HUES6 (cell line): ENCODE measurements around the gene NEGR1.

Source experiments
- H3K27ac ChIP-seq: 2 replicates; pipeline ENCODE4 v1.7.0; 2013; ENCODE audit warnings: low read depth, mild to moderate bottlenecking, low read length, inconsistent platforms
- H3K27me3 ChIP-seq: 2 replicates; pipeline ENCODE4 v1.6.1; 2013; ENCODE audit warnings: low read length; ENCODE audit not compliant: control insufficient read depth, insufficient read depth
- H3K36me3 ChIP-seq: 2 replicates; pipeline ENCODE4 v1.6.1; 2013; ENCODE audit warnings: low read length; ENCODE audit not compliant: control insufficient read depth, insufficient read depth
- H3K4me1 ChIP-seq: 2 replicates; pipeline ENCODE4 v1.6.1; 2013; ENCODE audit warnings: low read length; ENCODE audit not compliant: control insufficient read depth, insufficient read depth
- H3K4me3 ChIP-seq: 2 replicates; pipeline ENCODE4 v1.5.1; 2013; ENCODE audit warnings: low read depth, low read length
- H3K9ac ChIP-seq: one replicate; pipeline ENCODE4 v1.6.1; 2013; ENCODE audit warnings: mild to moderate bottlenecking, low read length
- H3K9me3 ChIP-seq: 2 replicates; pipeline ENCODE4 v1.6.1; 2013; ENCODE audit warnings: low read depth, low read length; ENCODE audit not compliant: control insufficient read depth, insufficient read depth

NEGR1 gene

DNA sequence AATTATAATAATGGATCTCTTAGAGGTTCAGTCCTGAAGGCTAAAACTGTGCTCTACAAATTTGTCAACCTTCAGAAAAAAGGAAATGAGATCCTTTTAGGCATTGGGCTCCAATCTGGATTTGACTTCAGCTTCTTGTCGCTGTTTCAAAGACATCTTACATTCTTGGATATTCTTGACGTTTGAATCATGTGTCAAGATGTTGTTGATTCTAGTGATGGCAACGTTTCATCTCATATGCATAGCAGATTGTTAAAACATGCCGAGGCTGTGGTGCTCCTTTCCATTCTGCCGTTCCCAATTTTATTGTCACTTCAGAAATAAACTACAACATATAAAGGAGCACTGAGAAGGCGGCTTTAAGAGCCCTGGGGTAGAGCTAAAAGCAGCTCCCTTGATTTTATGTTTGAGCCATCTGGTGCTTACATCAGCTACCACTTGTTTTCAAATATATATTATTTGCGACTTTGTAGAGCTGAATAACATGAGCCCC, 733.9 kb downstream of the NEGR1 start:
- H3K9ac ChIP-seq = no peak overlapping the region
- H3K36me3 ChIP-seq = no peaks in the 10 kb centered on the region
- H3K27ac ChIP-seq = no peak overlapping the region
- H3K27me3 ChIP-seq = no peaks in the 10 kb centered on the region
- H3K4me1 ChIP-seq = no peaks in the 10 kb centered on the region
- no peaks in the 10 kb centered on the region for H3K9me3 ChIP-seq
- H3K4me3 ChIP-seq = no peak overlapping the region

- Histone ChIP-seq H3K27ac (no peak overlapping the region), H3K27me3 (no peaks in the 10 kb centered on the region), H3K36me3 (no peaks in the 10 kb centered on the region), H3K4me3 (no peak overlapping the region), H3K4me1 (no peaks in the 10 kb centered on the region), H3K9ac (no peak overlapping the region), H3K9me3 (no peaks in the 10 kb centered on the region)
Observed at GRCh38 chr1:71542155-71542554, 740.2 kb downstream of the NEGR1 start.

- no peak overlapping the region for H3K27ac ChIP-seq
- no peaks in the 10 kb centered on the region for H3K4me1 ChIP-seq
- no peaks in the 10 kb centered on the region for H3K27me3 ChIP-seq
- H3K9ac ChIP-seq = no peak overlapping the region
- no peak overlapping the region for H3K4me3 ChIP-seq
- no peaks in the 10 kb centered on the region for H3K36me3 ChIP-seq
- no peaks in the 10 kb centered on the region for H3K9me3 ChIP-seq
Observed at GRCh38 chr1:71533950-71534349, 748.4 kb downstream of the NEGR1 start.

GRCh38 chr1:71532343-71532742, 750.0 kb downstream of the NEGR1 start:
- Histone ChIP-seq H3K9ac (no peak overlapping the region), H3K27ac (no peak overlapping the region), H3K4me3 (no peak overlapping the region), H3K9me3 (no peaks in the 10 kb centered on the region), H3K4me1 (no peaks in the 10 kb centered on the region), H3K36me3 (no peaks in the 10 kb centered on the region), H3K27me3 (no peaks in the 10 kb centered on the region)

DNA sequence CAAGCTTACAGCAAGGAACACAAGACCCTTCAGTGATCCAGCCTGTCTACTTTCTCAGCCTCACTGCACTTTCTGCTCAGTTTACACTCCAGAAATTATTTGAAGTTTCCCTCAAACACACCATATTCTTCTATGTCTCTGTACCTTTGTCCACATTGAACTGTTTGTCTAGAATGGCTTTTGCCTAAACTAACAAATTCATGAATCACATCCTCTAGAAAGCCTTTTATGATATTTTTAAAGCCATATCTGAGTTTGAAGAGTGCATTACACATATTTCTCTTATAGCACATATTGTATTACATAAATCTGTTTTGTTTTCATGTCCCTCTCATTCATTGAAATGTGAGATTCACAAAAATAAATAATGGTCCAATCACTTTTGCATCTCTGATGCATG, 755.5 kb downstream of the NEGR1 start:
- H3K27ac ChIP-seq = no peak overlapping the region
- no peaks in the 10 kb centered on the region for H3K36me3 ChIP-seq
- H3K27me3 ChIP-seq = no peaks in the 10 kb centered on the region
- H3K4me3 ChIP-seq = no peak overlapping the region
- H3K9me3 ChIP-seq = no peaks in the 10 kb centered on the region
- H3K4me1 ChIP-seq = no peaks in the 10 kb centered on the region
- H3K9ac ChIP-seq = no peak overlapping the region

GRCh38 chr1:71522721-71523120, 759.6 kb downstream of the NEGR1 start:
- no peaks in the 10 kb centered on the region for H3K27me3 ChIP-seq
- no peak overlapping the region for H3K9ac ChIP-seq
- no peak overlapping the region for H3K27ac ChIP-seq
- H3K4me1 ChIP-seq = no peaks in the 10 kb centered on the region
- no peaks in the 10 kb centered on the region for H3K36me3 ChIP-seq
- no peaks in the 10 kb centered on the region for H3K9me3 ChIP-seq
- no peak overlapping the region for H3K4me3 ChIP-seq

- Histone ChIP-seq H3K9ac (no peak overlapping the region), H3K4me3 (no peak overlapping the region), H3K9me3 (no peaks in the 10 kb centered on the region), H3K27me3 (no peaks in the 10 kb centered on the region), H3K36me3 (no peaks in the 10 kb centered on the region), H3K4me1 (no peaks in the 10 kb centered on the region), H3K27ac (no peak overlapping the region)
Observed at GRCh38 chr1:71521655-71522264, 760.6 kb downstream of the NEGR1 start.

GRCh38 chr1:71511505-71511904, 770.8 kb downstream of the NEGR1 start:
- Histone ChIP-seq H3K36me3 (no peaks in the 10 kb centered on the region), H3K9ac (no peak overlapping the region), H3K4me3 (no peak overlapping the region), H3K27ac (no peak overlapping the region), H3K27me3 (no peaks in the 10 kb centered on the region), H3K4me1 (no peaks in the 10 kb centered on the region), H3K9me3 (peaks cover 5% of the 10 kb centered on the region; the same call in 1 of the 2 replicates)

DNA sequence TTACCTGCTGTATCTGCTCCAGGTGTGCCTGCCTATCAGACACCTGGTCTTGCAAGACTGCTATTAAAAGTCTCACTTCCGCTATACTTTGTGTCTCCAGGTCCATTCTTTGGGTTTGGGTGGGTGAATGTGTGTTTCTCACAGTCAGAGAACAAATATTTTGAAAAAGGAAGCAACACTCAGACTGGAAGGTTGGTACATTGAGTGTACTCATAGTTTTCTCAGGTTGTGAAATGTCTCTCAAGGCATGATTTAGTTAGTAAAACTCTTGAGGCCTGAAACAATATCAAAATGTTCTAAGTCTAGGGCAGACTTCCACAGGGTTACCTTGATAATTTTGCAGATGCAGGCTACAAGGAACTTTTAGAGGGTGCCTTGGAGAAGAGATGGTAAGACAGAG, 771.6 kb downstream of the NEGR1 start:
- Histone ChIP-seq H3K9me3 (peaks cover 5% of the 10 kb centered on the region; the same call in 1 of the 2 replicates), H3K36me3 (no peaks in the 10 kb centered on the region), H3K27me3 (no peaks in the 10 kb centered on the region), H3K27ac (no peak overlapping the region), H3K4me3 (no peak overlapping the region), H3K4me1 (no peaks in the 10 kb centered on the region), H3K9ac (no peak overlapping the region)

DNA sequence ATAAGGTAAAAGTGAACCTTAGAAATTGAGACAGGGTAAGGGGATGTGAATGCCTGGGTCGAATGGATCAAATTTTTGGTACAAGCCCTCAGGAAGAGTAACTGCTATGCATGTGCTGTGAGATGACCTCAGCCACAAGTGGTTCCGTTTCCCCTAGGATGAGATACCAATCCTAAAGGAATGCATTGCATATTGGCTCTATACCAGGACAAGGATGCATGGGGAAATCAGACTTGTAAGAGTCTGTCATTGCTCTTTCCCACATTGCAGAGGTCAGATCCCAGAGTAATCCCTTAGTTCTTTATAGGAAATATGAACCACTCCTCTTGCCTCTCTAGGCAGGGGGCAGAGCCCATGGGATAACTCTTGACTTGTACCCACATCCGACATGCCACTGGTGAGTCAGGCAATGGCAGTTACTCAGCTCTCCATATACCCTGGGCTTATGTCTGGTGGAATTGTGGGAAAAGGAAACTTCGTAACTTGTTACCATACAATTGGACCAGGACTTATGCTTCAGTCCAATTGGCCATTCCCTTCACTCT, 773.2 kb downstream of the NEGR1 start:
- H3K4me1 ChIP-seq = no peaks in the 10 kb centered on the region
- H3K4me3 ChIP-seq = no peak overlapping the region
- H3K9ac ChIP-seq = no peak overlapping the region
- H3K9me3 ChIP-seq = peaks cover 5% of the 10 kb centered on the region; the same call in 1 of the 2 replicates
- no peaks in the 10 kb centered on the region for H3K27me3 ChIP-seq
- no peak overlapping the region for H3K27ac ChIP-seq
- H3K36me3 ChIP-seq = no peaks in the 10 kb centered on the region

DNA sequence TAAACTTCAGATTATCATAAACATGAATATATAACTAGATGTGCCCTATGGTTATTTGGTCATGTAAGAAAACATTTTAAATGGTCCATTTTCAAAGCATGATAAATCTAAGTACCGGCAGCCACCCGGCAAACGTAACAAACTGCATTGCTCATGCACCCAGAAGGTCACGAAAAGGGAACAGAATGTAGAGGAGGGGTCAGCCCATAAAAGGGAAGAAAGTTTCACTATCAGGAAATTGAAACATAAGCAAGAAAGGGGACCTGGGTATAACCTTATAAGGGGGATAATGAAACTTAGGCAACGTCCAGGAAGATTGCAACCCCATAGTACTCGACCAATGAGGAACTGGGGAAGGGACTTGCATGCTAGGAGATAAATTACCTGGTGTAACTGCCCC, 780.3 kb downstream of the NEGR1 start:
- Histone ChIP-seq H3K27ac (no peak overlapping the region), H3K9ac (no peak overlapping the region), H3K4me3 (no peak overlapping the region), H3K9me3 (no peaks in the 10 kb centered on the region), H3K4me1 (no peaks in the 10 kb centered on the region), H3K36me3 (no peaks in the 10 kb centered on the region), H3K27me3 (no peaks in the 10 kb centered on the region)
